ENCODE data around the gene FGFBP1. TPM values are rescaled to one million over a fixed set of nuclear protein-coding genes. Genes with fewer than 3 reads are reported as not detected.

The FGFBP1 gene
- total RNA-seq, 4 donors from 2014 or later, result 28.7 to 178 (median 113) TPM

DNA sequence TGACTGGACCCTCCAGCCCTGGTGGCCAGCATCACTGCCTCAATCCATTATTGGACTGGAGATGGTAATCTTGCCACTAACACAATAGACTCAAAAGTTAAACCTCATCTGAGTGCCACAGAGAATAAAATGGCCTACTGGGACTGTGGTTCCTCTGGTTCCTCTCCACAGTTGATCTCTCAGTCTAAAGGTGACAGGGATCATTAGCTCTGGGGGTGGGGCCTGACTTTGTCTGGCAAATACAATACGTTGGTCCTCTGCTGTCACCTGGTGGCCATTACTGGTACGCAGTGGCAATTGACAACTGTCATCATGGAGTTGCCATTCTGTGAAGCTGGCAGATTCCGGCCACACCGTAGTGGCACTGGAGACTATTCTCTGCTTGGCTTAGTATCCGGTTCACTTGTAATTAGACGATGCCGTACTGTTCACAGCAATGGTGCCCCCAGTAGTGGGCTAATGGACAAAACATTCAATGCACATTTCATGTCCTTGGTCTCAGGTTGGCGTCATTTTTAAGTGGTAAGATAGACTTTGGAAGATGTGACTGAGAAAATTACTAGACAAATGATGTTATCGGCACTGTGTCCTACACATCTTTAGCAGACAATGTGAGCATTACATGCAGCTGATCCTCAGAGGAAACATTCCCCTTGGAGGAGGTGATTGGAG, 17.8 kb upstream of the FGFBP1 start:
- Histone ChIP-seq H3K9me3 (no peaks in the 10 kb centered on the region), H3K36me3 (no peaks in the 10 kb centered on the region), H3K4me1 (peaks cover 4% of the 10 kb centered on the region), H3K4me3 (no peak overlapping the region), H3K27me3 (no peaks in the 10 kb centered on the region), H3K27ac (no peak overlapping the region)
- DNase-seq (ENCODE audit: low spot score in 2 of 2), result peak; percentile 85 to 90
- 60% methylated on average over 9 of the region's 9 CpGs for WGBS
- no peak for TF ChIP-seq POLR2AphosphoS5 (IDR thresholded peaks at IDR 0.05)
- TF ChIP-seq, protein P1, sequence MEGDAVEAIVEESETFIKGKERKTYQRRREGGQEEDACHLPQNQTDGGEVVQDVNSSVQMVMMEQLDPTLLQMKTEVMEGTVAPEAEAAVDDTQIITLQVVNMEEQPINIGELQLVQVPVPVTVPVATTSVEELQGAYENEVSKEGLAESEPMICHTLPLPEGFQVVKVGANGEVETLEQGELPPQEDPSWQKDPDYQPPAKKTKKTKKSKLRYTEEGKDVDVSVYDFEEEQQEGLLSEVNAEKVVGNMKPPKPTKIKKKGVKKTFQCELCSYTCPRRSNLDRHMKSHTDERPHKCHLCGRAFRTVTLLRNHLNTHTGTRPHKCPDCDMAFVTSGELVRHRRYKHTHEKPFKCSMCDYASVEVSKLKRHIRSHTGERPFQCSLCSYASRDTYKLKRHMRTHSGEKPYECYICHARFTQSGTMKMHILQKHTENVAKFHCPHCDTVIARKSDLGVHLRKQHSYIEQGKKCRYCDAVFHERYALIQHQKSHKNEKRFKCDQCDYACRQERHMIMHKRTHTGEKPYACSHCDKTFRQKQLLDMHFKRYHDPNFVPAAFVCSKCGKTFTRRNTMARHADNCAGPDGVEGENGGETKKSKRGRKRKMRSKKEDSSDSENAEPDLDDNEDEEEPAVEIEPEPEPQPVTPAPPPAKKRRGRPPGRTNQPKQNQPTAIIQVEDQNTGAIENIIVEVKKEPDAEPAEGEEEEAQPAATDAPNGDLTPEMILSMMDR (IDR thresholded peaks at IDR 0.05), result peak; percentile 73 to 94

DNA sequence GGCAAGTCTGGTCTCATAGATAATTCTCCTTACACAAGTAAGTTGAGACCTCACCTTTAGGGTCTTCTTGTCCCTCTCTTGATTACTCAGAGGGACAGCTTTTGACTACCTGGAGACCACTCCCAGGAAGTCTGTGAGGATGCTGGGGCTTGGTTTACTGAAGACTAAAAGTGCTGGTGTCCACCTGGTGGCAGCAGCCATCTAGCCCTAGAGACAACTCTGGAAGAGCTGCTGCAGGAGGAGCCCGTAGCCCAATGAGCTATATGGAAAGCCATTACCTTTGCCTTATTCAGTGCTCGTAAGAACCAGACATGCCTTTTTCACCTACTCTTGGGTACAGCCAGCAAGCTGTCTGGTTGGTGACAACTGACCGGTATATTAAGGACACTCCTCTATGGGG, 17.1 kb upstream of the FGFBP1 start:
- H3K27ac ChIP-seq, result no peak overlapping the region
- WGBS, result 100% methylated on average over 2 of the region's 3 CpGs
- peaks cover 4% of the 10 kb centered on the region for H3K4me1 ChIP-seq
- TF ChIP-seq EP300 (IDR thresholded peaks at IDR 0.05) (no peak), POLR2AphosphoS5 (IDR thresholded peaks at IDR 0.05) (no peak), POLR2A (IDR thresholded peaks at IDR 0.05) (no peak)
- TF ChIP-seq, protein P1 (IDR thresholded peaks at IDR 0.05), result no peak
- H3K4me3 ChIP-seq, result no peak overlapping the region
- no peak for DNase-seq (ENCODE audit: low spot score in 2 of 2)
- H3K36me3 ChIP-seq, result no peaks in the 10 kb centered on the region
- H3K27me3 ChIP-seq, result no peaks in the 10 kb centered on the region
- H3K9me3 ChIP-seq, result no peaks in the 10 kb centered on the region

DNA sequence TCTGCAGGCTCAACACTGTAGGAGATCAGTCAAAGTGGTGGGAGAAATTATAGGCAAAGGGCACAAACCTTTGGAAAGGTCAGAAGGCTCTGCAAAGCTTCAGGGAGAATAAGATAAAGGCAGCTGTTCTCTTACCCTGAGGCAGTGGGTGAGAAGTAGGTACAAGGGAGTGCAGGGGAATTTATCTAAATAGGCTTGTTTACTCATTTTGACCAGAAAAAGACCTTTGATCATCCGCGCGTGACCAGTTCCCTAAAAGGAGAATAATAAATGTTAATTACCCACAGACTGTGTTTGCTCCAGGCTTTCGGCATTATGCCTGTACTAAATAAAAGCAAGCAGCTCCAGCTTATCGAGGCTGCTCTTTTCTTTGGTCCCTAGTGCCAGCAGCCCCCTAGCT, 15.1 kb upstream of the FGFBP1 start:
- 90% methylated on average over 5 of the region's 5 CpGs for WGBS

DNA sequence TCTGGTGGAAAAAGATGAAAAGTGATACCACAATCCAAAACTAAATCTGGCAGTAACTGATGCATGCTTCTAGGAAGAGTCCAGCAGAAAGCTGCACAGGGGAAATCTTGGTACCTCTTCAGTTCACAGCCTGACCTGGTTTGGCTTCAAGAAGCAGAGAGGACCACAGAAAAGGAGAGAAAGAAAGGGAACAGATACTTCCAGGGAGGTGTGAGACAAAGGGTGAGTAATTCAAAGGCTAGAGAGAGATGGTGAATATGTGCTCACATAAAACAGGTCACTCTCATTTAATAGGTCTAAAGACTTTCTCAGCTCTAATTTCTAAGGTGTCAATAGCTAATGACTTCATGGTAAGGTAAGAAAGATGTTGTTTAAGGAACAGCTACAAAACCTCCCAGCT, 13.2 kb upstream of the FGFBP1 start:
- Histone ChIP-seq H3K36me3 (no peaks in the 10 kb centered on the region), H3K9me3 (no peaks in the 10 kb centered on the region), H3K4me1 (peaks cover 4% of the 10 kb centered on the region), H3K4me3 (no peak overlapping the region), H3K27ac (no peak overlapping the region), H3K27me3 (no peaks in the 10 kb centered on the region)
- no peak for DNase-seq (ENCODE audit: low spot score in 2 of 2)
- TF ChIP-seq POLR2AphosphoS5 (IDR thresholded peaks at IDR 0.05) (no peak), POLR2A (IDR thresholded peaks at IDR 0.05) (no peak), EP300 (IDR thresholded peaks at IDR 0.05) (no peak)
- TF ChIP-seq, protein P1 (IDR thresholded peaks at IDR 0.05), result no peak

More for the DNA sequence above, 15.1 kb upstream of the FGFBP1 start:
- DNase-seq (ENCODE audit: low spot score in 2 of 2), result no peak
- H3K9me3 ChIP-seq, result no peaks in the 10 kb centered on the region
- H3K4me3 ChIP-seq, result no peak overlapping the region
- no peak overlapping the region for H3K27ac ChIP-seq
- H3K36me3 ChIP-seq, result no peaks in the 10 kb centered on the region
- TF ChIP-seq POLR2AphosphoS5 (IDR thresholded peaks at IDR 0.05), result no peak
- TF ChIP-seq, protein P1 (IDR thresholded peaks at IDR 0.05), result no peak
- no peak for TF ChIP-seq POLR2A (IDR thresholded peaks at IDR 0.05)
- no peaks in the 10 kb centered on the region for H3K27me3 ChIP-seq
- peaks cover 4% of the 10 kb centered on the region for H3K4me1 ChIP-seq

DNA sequence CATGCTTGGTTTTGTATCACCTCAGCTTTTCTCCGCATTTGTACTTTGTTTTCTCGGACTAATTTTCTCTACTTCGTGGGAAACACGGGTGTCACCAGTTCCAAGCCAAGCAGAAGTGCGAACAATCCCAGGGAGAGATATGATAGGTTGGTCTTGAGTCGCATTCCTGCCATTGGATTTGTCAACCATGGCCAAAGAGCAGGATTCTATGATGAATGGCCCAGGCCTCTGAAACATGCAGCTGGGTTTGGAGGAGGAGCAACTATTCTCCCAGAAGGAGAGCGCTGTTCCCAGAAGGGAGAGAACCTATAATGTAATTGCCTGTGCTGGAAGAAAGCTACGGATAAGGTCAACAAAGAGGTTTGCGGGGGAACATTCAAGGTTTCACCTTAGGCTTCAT, 10.3 kb upstream of the FGFBP1 start:
- TF ChIP-seq POLR2A (IDR thresholded peaks at IDR 0.05), result no peak
- TF ChIP-seq EP300 (IDR thresholded peaks at IDR 0.05), result no peak
- TF ChIP-seq, protein P1 (IDR thresholded peaks at IDR 0.05), result no peak
- no peak for TF ChIP-seq POLR2AphosphoS5 (IDR thresholded peaks at IDR 0.05)
- H3K4me3 ChIP-seq, result no peak overlapping the region
- 94% methylated on average over 9 of the region's 9 CpGs for WGBS
- H3K4me1 ChIP-seq, result no peaks in the 10 kb centered on the region
- no peaks in the 10 kb centered on the region for H3K27me3 ChIP-seq
- H3K27ac ChIP-seq, result no peak overlapping the region
- no peaks in the 10 kb centered on the region for H3K36me3 ChIP-seq
- no peak for DNase-seq (ENCODE audit: low spot score in 2 of 2)
- no peaks in the 10 kb centered on the region for H3K9me3 ChIP-seq
